AG10803 (cell line): Measurements from ENCODE around the gene ARHGAP9.

Experiments used
- DNase-seq: peaks from one replicate; pipeline ENCODE4 v3.0.0; 2010; ENCODE audit warnings: low read depth
- H3K4me3 ChIP-seq: 2 replicates; pipeline ENCODE4 v1.5.1; 2011; ENCODE audit warnings: mild to moderate bottlenecking, low read length, control low read depth
- CTCF ChIP-seq: conservative IDR thresholded peaks from 2 replicates; pipeline ENCODE4 v1.5.1; 2011; ENCODE audit warnings: mild to moderate bottlenecking, low read length, control low read depth, inconsistent platforms

ARHGAP9 gene

GRCh38 chr12:57473886-57474285 is 5.8 kb downstream of the ARHGAP9 start:
- DNase-seq, result no peak
- no peak overlapping the region for H3K4me3 ChIP-seq
- no peak for TF ChIP-seq CTCF

GRCh38 chr12:57473392-57473791 is 6.3 kb downstream of the ARHGAP9 start:
- H3K4me3 ChIP-seq, result no peak overlapping the region
- no peak for TF ChIP-seq CTCF

GRCh38 chr12:57472391-57472790 is 7.3 kb downstream of the ARHGAP9 start:
- no peak for DNase-seq
- TF ChIP-seq CTCF, result no peak
- no peak overlapping the region for H3K4me3 ChIP-seq

More at GRCh38 chr12:57473392-57473791, 6.3 kb downstream of the ARHGAP9 start:
- DNase-seq, result no peak

GRCh38 chr12:57471661-57472060 is 8.0 kb downstream of the ARHGAP9 start:
- no peak overlapping the region for H3K4me3 ChIP-seq
- TF ChIP-seq CTCF, result no peak
- DNase-seq, result no peak

GRCh38 chr12:57470970-57471656 is 8.6 kb downstream of the ARHGAP9 start:
- DNase-seq, result no peak
- TF ChIP-seq CTCF, result no peak
- no peak overlapping the region for H3K4me3 ChIP-seq

- H3K4me3 ChIP-seq, result no peak overlapping the region
- DNase-seq, result no peak
- no peak for TF ChIP-seq CTCF
These were observed 9.2 kb downstream of the ARHGAP9 start for GRCh38 chr12:57470286-57470969.
